ENCODE results near the gene TBX18.

TBX18 gene

DNA sequence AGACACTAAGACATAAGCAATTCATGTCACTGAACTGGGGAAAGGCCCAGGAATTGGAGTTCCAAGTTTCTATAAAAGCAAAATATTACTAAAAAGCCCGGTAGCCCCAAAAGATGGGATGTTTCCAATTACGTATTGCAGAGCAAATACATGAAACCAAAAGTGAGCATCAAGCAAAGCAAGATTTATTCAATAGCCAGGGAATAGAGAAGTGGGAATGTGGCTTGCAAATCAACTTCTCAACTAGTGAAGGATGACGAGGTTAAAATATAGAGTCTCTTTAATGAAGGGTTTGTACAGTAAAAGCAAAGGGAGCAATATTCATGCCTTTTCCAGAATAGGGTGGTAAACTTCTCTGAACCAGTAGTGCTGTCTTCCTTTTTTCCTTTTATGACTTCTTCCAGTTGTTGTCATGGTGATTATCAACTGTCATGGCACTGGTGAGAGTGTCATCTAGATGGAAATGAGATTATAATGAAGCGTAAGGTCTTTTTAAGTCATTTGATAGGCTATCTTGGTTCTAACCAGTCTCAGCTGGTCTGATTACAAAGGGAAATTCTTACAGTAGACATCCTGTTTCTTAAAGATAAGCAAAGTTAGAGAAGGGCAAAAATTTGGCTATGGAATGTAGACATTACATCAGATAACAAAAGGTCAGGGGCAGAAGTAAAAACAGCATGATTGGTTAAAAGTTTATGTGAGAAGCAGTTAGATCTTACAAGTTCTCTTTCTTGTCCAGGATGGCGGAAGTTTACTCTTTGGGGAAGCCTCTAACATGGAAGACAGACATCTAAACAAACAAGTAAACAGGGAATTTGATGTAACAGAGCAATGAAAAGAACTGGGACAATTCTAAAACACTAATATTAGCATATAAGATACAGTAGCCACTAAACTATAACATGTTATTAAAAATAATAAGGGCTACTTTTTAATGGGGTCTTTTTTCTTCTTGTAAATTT, 96.9 kb downstream of the TBX18 start:
- no peak for DNase-seq

DNA sequence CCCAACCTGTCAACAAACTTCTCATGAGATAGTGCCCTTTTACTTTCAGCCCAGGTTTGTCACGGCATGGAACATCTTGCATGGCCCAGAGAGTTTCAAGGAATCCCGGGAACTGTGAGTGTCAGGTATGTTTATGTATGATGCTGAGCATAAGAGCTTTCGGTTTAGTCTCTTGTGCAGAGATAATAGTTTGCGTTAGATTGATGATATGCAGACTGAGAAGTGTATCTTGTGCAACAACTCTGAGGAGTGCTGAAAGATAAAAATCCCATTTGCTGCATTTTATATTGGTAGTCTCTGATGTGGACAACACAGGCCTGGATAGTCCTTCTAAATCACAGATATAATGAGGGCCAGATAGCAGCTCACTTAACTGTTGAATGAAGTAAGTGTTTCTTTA, 99.0 kb downstream of the TBX18 start:
- DNase-seq: no peak

DNA sequence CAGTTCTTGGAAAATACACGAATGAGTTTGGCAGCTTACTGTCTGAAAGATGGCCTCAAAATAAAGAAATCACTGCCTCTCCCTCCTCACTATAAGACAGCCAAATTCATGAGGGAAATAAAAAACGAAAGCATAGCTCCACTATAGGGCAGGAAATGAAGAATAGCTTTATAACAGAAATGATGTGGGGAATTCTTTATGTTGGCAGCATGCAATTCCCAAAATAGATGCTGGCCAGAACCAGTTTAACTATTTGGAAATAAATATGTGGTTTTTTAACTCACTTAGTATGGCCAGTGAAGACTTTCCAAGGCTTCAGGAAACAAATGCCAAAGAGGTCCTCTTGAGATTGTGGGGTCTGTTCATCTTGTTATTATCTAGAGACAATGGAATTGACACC, 100.5 kb downstream of the TBX18 start:
- DNase-seq: no peak

DNA sequence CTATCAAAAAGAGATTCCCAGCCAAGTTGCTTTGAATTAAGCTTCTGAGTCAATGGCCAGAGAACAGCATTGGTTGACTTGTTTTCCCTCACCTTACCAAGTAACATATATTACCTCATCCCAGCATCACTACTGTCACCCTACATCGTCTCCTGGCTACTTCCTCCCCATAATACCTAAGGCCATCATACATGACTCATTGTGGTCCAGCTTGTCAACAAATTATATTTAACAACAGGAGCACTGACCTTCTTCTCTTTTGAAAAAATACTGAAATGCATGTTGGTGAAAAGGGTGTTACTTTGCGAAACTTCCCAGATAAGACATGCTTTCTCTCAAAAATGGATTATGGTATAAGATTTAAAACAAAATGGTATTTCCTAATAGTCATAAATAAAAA, 106.9 kb downstream of the TBX18 start:
- no peak for DNase-seq

DNA sequence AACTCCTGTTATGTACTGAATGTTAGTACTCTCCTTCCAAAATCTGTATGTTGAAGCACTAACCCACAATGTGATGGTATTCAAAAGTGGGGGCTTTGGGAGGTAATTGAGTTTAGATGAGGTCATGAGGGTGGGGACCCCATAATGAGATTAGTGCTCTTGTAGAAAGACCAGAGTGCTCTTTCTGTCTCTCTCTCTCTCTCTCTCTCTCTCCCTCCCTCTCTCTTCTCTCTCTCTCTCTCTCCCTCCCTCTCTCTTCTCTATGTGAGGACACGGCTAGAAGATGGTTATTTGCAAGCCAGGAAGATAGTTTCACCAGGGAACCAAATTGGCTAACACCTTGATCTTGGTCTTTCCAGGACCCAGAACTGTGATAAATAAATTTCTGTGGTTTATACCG, 107.4 kb downstream of the TBX18 start:
- no peak for DNase-seq

DNA sequence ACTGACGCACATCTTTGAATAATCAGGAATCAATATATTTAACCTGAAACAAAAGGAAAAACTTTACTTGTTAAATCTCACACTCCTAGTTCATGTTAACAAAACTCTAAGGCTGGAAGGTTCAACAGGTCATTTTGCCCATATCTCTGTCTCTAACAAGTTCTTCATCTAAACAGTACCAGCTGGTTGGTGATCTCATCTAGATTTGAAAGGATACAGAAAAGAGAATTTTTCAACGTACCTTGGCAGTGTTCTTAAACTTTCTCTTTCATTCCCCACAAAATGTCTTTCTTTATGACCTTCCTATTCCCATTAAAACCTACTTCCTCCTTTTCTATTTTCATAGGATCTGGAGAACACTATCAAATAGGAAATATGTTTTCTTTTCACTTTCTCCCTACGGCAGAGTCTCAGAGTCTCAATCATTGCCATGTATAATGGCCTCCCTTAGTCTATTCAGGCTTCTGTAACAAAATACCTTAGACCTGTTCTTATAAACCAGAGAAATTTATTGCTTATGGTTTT, 111.3 kb downstream of the TBX18 start:
- DNase-seq: no peak

DNA sequence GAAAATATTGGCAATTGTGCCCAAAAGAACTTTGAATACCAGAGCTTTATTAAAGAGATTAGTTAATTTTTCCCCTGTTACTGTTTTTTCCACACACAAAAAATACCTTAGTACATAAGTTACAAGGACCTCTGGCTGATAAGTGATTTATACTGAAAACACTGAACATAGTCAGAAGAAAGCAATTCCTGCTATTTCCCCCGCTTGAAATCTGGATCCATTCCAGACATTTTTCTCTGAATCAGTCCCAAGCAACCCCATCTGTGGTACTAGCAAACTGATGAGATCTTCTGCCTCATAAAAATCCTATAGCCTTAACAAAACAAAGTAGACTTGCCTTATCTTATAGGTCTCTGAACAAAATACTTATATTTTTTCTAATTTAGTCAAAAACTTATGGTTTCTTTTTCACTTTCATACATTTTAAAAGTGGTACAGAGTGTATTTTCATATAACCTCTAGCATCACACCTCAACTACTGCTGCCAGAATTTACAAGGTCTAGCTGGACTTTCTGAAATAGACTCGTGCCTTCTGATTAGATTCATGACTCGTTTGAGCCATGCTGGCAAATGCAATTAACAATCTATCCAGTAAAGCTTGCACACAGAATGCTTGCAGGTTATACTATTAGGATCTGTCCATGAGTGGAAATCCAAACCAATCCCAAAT, 111.9 kb downstream of the TBX18 start:
- no peak for DNase-seq

DNA sequence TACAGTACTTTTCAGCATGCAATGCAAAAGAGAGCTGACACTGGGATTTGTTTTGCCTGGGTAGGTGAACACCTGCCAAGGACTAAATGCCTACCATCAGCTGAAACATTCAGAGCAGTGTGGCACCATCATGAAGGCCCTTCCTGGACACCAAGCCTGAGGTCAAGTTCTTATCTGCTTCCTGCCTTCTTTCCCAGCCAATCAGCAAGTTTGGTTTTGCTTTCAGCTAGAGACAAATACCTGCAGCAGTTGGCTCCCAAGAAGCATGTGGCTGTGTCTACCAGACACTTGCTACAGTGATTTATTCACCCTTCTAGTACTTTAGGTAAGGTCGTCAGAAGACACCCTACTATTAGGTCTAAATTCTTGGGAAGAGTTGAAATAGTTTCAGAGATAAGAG, 112.8 kb downstream of the TBX18 start:
- DNase-seq: no peak

DNA sequence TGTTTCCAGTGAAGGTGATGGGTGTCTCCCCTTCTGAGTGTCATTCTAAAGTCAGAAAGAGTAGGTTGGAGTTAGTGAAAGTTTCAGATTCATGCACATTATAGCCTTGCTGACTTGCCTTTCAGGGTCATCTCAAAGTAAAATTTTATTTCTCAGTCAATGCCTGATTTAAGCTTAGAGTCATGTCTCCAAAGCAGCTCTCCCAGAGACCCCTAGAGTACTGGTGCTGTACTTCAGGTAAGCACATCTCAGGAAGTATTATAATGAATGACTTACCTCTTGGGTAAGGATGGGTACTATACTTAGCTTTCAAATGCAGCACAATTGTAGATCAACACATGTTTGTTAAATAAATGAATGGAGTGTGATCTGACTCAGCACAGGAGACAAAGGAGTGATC, 116.0 kb downstream of the TBX18 start:
- DNase-seq: no peak

DNA sequence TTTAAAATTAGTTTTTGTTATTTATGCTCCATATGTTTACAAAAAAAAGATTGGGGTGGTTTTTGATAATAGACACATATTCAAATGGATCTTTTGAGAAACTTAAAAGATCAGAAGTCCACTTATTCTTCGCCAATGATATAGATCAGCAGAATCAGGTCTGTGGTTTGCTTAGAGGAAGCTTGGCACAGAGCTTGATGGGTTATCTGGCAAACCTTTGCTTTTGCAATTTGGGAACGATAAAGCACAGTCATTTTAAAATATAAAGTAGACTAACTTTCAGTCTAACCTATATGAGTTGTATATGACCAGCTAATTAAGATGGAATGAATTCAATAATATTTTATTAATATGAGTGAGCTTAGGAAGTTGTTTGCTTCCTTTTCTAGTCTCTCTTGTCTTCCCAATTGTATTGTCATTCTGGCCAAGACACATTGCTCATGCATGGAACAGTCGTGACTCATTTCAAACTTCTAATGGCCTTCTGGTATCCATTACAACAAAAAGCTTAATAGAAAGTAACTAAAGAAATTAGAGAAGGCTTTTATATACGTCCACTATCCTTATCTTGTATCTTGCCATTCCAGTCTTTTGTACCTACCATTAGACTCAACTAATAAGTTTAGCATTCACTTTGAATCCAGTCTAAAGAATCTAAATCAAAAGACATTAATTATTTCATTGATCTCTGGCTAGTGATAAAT, 118.7 kb downstream of the TBX18 start:
- no peak for DNase-seq

DNA sequence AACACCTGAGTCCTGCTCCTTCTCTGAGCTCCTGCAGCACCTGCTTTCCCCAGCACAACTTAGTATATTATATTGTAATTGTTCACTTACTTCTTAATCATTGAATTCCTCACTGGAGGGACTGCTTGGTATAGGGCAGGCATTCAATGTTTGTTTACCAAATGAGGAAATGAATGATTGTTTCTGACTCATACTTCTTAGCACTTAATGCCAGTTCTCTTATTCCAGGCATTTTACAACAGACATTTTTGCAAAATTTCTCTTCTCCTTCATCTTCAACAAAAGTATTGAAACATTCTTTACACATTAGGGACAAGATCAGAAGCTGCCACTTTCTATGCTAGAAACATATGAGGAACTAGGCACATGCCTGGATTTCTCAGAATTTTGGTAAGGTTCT, 119.4 kb downstream of the TBX18 start:
- no peak for DNase-seq

DNA sequence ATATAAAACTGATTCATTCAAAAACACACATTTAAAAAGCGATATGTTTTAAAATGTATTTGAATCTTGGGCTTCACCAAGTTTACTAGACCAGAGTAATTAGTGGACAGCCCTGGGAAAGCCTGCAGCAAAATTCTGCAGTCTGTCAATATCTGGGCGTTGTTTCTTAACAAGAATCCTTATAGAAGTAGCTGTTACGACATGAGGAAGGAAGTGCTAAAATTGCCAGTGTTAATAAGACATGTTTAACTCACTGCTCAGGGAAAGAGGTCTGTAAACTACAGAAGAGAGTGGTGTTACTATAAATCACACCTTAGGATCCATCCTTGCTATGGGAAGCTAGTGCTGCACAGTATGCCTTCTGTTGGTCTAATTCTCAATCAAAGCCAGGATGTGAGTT, 120.6 kb downstream of the TBX18 start:
- no peak for DNase-seq

DNA sequence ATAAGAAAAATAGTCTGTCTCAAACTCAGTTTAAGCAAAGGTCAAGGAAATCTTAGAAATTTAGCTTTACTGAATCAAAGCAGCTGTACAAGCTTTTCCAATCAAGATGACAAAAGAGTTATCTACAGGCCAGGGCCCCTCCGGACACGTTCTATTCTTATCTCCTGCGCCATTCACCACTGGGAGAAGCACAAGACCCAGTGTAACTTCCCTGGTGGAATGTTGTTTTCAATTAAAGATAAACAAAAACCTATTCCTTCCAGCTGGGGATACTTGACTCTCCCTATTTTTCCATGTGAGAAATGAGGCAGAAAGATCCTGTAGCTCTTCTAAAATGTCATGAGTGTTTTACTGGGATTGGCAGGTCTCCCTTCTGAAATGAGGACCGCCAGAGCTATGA, 123.3 kb downstream of the TBX18 start:
- no peak for DNase-seq

DNA sequence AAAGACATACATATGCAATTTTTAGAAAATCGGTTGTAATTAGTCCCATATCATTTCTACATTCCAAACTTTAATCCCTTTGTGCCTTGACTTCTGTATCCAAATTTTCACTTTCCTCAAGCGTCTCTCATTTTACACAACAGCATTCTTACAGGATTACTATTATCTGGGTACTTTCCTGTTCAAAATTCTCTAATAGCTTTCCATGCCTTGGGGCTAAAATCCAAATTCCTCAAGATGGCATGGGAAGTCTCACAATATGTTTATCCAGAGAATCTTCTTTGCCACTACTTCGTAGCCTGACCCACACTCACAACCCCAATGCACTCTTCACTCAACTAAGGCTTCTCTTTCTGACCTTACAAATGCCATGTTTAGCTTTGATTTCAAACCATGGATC, 125.0 kb downstream of the TBX18 start:
- DNase-seq: no peak

DNA sequence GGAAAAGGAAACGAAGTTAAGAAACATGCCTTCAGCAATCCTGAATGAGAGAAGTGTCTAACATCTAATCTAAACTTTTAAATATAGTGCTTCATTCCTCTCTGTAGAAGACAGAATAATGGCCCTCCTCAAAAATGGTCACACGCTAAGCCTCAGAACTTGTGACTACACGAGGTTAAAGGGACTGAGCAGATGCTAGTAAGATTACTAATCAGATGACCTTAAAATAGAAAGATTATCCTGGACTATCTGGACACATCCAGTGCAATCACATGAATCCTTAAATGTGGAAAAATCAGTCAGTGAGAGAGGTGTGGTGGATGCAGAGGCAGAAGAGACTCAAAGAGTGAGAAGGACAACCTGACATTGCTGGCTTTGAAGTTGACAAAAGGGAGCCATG, 126.1 kb downstream of the TBX18 start:
- no peak for DNase-seq
